ENCODE data around the gene CRELD1.
"Not testable (repeated sequence)": the region's sequence is repeated elsewhere in the genome, so short reads cannot be mapped to it uniquely, and the experiment has no call there.

Gene CRELD1

GRCh38 chr3:9935966-9936510 is 2.4 kb downstream of the CRELD1 start:
- DNase-seq: no peak

DNA sequence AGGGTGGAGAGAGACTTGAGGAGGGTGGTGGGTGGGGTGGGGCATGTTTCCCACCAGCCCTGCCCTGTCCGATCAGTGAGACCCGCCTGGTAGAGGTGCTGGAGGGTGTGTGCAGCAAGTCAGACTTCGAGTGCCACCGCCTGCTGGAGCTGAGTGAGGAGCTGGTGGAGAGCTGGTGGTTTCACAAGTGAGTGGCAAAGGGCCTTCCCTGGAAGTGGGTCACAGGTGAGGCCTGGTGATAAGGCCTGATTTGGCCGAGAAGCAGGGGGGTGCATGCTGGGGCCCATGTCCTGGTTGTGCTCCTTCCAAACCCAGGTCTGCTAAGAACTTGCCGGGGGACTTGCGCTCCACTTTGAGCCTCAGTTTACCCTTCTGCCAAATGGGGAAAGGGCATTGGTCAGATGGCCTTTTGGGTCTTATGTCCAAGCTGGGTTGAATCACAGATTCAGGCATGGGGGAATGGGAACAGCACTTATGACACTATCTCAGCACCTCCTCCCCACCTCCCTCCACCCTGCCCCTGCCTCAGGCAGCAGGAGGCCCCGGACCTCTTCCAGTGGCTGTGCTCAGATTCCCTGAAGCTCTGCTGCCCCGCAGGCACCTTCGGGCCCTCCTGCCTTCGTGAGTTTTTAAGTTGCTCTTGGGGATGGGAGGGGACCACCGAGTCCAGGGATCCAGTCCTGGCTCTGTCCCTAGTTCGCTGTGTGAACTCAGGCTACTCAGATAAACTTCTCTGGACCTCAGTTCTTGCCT is 4.0 kb downstream of the CRELD1 start:
- no peak for DNase-seq

DNA sequence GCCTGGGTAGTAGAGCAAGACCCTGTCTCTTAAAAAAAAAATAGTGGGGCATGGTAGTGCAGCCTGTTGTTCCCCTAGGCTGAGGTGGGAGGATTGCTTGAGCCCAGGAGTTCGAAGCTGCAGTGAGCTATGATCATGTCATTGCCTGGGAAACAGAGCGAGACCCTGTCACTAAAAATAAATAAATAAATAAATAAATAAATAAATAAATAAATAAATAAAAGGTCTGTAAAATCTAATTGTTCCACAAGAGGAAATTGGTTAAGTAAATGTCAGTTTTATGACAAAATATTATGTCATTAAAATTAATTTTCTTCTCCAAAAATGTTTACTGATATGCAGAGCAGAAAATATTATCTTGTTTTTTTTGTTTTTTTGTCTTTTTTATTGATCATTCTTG is 5.3 kb downstream of the CRELD1 start:
- DNase-seq: no peak

GRCh38 chr3:9939906-9940305 is 6.3 kb downstream of the CRELD1 start:
- DNase-seq: not testable (repeated sequence)

DNA sequence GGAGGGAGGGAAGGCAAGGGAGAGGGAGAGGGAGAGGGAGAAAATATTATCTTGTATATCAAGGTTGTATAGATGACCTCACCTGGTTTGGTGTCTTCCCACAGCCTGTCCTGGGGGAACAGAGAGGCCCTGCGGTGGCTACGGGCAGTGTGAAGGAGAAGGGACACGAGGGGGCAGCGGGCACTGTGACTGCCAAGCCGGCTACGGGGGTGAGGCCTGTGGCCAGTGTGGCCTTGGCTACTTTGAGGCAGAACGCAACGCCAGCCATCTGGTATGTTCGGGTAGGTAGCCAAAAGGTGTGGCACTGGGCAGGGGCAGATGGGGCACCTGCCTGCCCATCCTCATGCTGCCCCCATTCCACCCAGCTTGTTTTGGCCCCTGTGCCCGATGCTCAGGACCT is 7.1 kb downstream of the CRELD1 start:
- no peak for DNase-seq

- DNase-seq: no peak
Observed at GRCh38 chr3:9942164-9942563, 8.5 kb downstream of the CRELD1 start.

GRCh38 chr3:9942934-9943690 is 9.5 kb downstream of the CRELD1 start:
- no peak for DNase-seq

- no peak for DNase-seq
Observed at GRCh38 chr3:9944271-9944670, 10.6 kb downstream of the CRELD1 start.

DNA sequence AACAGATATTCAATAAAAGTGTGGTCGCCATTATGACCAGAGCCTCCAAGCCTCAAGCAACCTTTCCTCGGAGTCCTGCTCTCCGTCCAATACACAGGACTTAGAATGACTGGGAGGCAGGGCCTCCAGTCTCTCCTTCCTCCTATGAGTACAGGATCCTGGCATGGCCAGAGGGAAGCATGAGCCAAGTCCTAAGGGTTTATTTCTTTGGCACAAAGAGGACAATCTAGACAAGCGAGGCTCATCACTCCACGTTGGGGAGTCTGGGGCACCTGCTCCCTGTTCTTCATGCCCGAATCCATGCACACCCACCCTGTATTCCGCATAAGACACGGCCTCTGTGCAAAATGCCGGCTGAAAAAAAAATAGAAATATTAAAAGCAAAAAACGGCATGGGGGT is 11.7 kb downstream of the CRELD1 start:
- no peak for DNase-seq

DNA sequence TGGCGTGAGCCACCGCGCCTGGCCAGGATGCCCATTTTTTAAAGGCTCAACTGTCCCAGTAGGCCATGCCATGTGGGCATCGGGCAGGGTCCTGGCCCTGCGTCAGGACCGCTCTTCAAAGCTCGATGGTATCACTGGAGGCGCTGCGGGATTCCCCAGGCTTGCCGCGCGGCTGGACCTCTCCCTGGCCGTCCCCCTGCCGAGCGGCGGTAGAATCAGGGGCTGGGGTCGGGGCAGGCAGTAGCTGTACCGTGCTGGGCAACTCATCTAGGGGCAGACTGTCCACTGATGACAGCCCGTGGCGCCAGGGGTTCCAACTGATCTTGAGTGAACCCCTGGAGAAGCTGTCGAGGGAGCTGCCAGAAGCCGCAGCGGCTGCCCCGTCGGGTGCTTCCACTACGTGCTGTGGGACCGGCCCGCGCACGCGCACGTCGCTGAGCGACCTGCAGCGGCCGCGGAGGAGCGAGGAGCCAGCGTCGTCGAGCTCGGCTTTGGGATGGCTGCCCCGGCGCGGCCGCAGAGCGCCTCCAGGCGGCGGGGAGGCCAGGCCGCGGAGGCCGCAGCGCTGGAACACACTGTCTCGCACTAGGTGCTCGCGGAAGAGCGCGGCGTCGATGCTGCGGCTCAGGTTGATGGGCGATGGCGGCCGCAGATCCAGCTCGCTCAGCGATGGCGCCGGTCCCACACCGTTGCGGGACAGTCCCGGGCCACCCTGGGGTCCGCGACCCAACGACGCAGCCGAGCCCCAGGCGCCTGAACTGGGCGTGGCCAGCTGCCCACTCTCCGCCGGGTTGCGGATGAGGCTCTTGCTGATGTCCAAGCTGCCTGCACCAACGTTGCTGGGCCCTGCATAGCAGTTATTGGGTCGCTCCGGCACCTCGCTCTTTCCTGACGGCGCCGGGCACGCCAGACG is 12.7 kb downstream of the CRELD1 start:
- DNase-seq: peak; percentile 57

- DNase-seq: peak; percentile 61
Observed at GRCh38 chr3:9947025-9947995, 13.7 kb downstream of the CRELD1 start.

DNA sequence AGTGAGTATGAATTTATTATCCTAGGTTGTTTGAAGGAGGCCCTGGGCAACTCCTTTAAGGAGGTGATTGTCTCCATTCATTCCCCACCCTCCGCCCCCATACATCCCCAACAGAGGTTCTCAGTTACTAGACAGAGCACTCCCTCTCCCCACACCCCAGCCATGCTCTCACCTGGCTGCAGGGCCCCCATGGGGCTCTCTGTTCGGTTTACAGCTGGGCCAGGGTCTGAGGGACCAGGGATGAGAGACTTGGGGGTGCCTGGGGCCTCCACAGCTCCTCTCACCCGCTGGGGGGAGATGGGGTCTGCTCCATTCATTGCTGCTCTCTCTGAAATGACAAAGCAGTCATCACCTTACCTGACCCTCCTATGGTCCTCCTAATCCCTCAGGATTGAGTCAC is 15.0 kb downstream of the CRELD1 start:
- DNase-seq: no peak

GRCh38 chr3:9949115-9949514 is 15.5 kb downstream of the CRELD1 start:
- no peak for DNase-seq

- DNase-seq: no peak
Observed at GRCh38 chr3:9949626-9950025, 16.0 kb downstream of the CRELD1 start.

DNA sequence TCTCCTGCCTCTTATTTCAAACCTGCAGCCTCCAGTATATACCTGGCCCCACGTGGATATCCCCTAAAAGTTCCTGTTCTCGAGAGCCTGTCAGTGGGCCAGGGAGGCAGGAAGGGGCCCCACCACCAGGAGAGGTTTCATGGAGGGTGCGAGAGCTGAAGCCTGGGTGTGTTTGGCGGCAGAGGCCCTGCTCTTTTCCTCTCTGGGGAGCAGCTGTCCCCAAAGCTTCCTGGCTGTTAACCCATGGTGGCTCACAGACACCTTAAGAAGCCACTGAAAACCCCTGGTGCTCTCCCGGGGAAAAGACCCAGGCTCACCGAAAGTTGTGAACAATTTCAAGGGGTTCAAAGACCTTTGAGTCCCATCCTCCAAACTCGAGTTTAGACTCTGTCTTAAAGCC is 17.5 kb downstream of the CRELD1 start:
- DNase-seq: no peak

- DNase-seq: no peak
Observed at GRCh38 chr3:9951598-9951961, 17.9 kb downstream of the CRELD1 start.

- DNase-seq: no peak
Observed at GRCh38 chr3:9951962-9952805, 18.6 kb downstream of the CRELD1 start, which contains the start of gene PRRT3. TSS of gene PRRT3 (minus strand) at chr3:9952408. CDS start at chr3:9950115, 2,293 bp downstream.

DNA sequence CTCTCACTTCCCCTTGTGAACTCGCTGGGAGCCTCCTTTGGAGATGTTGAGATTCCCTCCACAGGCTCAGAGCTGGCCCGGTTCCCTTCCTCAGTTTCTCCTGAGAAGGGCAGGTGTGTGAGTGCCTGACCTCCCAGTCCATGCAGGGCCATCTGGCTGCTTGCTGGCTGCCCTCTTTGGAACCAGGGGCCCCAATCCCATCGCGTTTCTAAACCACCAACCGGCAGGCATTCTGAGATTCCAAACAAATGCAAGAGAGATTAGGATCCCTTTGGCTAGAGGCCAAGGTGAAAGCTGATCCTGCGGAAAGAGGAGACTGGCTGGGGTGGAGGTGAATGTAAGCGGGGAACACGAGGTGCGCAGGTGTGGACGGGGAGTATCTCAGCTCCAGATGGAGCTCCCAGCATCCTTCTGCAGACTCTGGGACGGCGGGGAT is 21.5 kb downstream of the CRELD1 start:
- DNase-seq: no peak

DNA sequence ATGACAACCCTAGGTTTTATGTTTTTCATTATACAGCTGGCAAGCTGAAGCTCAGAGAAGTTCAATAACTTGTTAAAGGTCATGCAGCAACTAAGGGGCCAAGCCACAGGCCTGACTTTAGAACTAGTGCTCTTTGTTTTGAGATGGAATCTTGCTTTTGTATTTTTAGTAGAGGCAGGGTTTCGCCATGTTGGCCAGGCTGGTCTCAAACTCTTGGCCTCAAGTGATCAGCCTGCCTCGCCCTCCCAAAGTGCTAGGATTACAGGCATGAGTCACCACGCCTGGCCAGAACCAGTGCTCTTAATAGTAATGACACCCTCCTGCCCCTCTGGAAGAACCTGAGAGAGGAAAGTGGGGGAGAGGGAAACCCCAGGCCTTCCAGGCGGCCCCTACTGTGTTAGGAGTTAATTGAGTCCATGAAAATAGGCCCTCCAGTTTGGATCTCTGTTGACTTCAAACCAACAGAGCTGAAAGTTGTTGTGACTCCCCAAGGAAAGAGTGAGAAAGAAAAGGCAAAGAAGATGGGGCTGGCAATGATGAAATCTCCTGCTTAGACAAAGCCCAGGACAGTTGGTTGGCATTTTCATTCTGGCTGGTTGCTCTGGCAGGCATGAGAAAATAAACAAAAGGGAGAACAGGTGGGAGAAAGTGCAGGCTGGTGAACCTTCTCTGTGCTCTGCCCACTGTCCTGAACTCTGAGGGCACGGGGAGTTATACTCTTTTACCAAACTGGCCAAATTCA is 22.1 kb downstream of the CRELD1 start:
- DNase-seq: no peak

GRCh38 chr3:9957214-9957613 is 23.6 kb downstream of the CRELD1 start:
- DNase-seq: no peak

Measured in GOT3 (cell line).